ENCODE results near the gene CAPN6.

The CAPN6 gene

GRCh38 chrX:111288841-111289240 is 18.6 kb upstream of the CAPN6 start:
- Histone ChIP-seq H3K9ac (ENCODE audit: low read depth, low read length, poor library complexity, severe bottlenecking) (no peak overlapping the region), H3K4me3 (ENCODE audit: low read length, poor library complexity, severe bottlenecking) (no peak overlapping the region)
- TF ChIP-seq EZH2phosphoT487 (IDR thresholded peaks at IDR 0.05; ENCODE audit: borderline replicate concordance) (no peak), CTCF (conservative IDR thresholded peaks at IDR 0.05; ENCODE audit: low read length) (no peak)

GRCh38 chrX:111284631-111285293 is 14.5 kb upstream of the CAPN6 start:
- no peaks in the 10 kb centered on the region for H3F3A ChIP-seq (ENCODE audit: low read depth)
- H3K79me2 ChIP-seq (ENCODE audit: insufficient read depth, low read length): no peaks in the 10 kb centered on the region
- no peaks in the 10 kb centered on the region for H3K9me2 ChIP-seq (replicated peaks; ENCODE audit: low read depth, low read length)
- H3K27me3 ChIP-seq (ENCODE audit: insufficient read depth, low read length, poor library complexity, severe bottlenecking): no peaks in the 10 kb centered on the region
- no peaks in the 10 kb centered on the region for H4K20me1 ChIP-seq (ENCODE audit: insufficient read depth, low read length, poor library complexity, severe bottlenecking)
- H3K4me2 ChIP-seq (ENCODE audit: low read depth, low read length, poor library complexity, severe bottlenecking): no peak overlapping the region
- TF ChIP-seq EZH2phosphoT487 (IDR thresholded peaks at IDR 0.05; ENCODE audit: borderline replicate concordance): no peak
- H2AFZ ChIP-seq (ENCODE audit: low read length): no peak overlapping the region
- H3K4me1 ChIP-seq (ENCODE audit: insufficient read depth, low read length, poor library complexity, severe bottlenecking): no peaks in the 10 kb centered on the region
- H3K9ac ChIP-seq (ENCODE audit: low read depth, low read length, poor library complexity, severe bottlenecking): no peak overlapping the region
- H3K9me3 ChIP-seq (ENCODE audit: insufficient read depth, low read depth, low read length): no peaks in the 10 kb centered on the region
- H3K4me3 ChIP-seq (ENCODE audit: low read length, poor library complexity, severe bottlenecking): no peak overlapping the region
- H3K36me3 ChIP-seq (ENCODE audit: insufficient read depth, low read length): no peaks in the 10 kb centered on the region

More at GRCh38 chrX:111288841-111289240, 18.6 kb upstream of the CAPN6 start:
- no peak overlapping the region for H2AFZ ChIP-seq (ENCODE audit: low read length)
- H3K79me2 ChIP-seq (ENCODE audit: insufficient read depth, low read length): no peaks in the 10 kb centered on the region
- no peaks in the 10 kb centered on the region for H3K9me2 ChIP-seq (replicated peaks; ENCODE audit: low read depth, low read length)
- H3K36me3 ChIP-seq (ENCODE audit: insufficient read depth, low read length): no peaks in the 10 kb centered on the region
- H4K20me1 ChIP-seq (ENCODE audit: insufficient read depth, low read length, poor library complexity, severe bottlenecking): no peaks in the 10 kb centered on the region
- H3K4me1 ChIP-seq (ENCODE audit: insufficient read depth, low read length, poor library complexity, severe bottlenecking): no peaks in the 10 kb centered on the region
- no peaks in the 10 kb centered on the region for H3F3A ChIP-seq (ENCODE audit: low read depth)
- H3K27me3 ChIP-seq (ENCODE audit: insufficient read depth, low read length, poor library complexity, severe bottlenecking): no peaks in the 10 kb centered on the region
- no peaks in the 10 kb centered on the region for H3K9me3 ChIP-seq (ENCODE audit: insufficient read depth, low read depth, low read length)
- no peak overlapping the region for H3K4me2 ChIP-seq (ENCODE audit: low read depth, low read length, poor library complexity, severe bottlenecking)

GRCh38 chrX:111283446-111283845 is 13.2 kb upstream of the CAPN6 start:
- H3K27me3 ChIP-seq (ENCODE audit: insufficient read depth, low read length, poor library complexity, severe bottlenecking): no peaks in the 10 kb centered on the region
- no peaks in the 10 kb centered on the region for H3K79me2 ChIP-seq (ENCODE audit: insufficient read depth, low read length)
- no peaks in the 10 kb centered on the region for H4K20me1 ChIP-seq (ENCODE audit: insufficient read depth, low read length, poor library complexity, severe bottlenecking)
- H3K4me3 ChIP-seq (ENCODE audit: low read length, poor library complexity, severe bottlenecking): no peak overlapping the region
- H3K9me3 ChIP-seq (ENCODE audit: insufficient read depth, low read depth, low read length): no peaks in the 10 kb centered on the region
- H3K4me2 ChIP-seq (ENCODE audit: low read depth, low read length, poor library complexity, severe bottlenecking): no peak overlapping the region
- no peak overlapping the region for H2AFZ ChIP-seq (ENCODE audit: low read length)
- H3F3A ChIP-seq (ENCODE audit: low read depth): no peaks in the 10 kb centered on the region
- no peaks in the 10 kb centered on the region for H3K4me1 ChIP-seq (ENCODE audit: insufficient read depth, low read length, poor library complexity, severe bottlenecking)
- no peaks in the 10 kb centered on the region for H3K9me2 ChIP-seq (replicated peaks; ENCODE audit: low read depth, low read length)
- no peak overlapping the region for H3K9ac ChIP-seq (ENCODE audit: low read depth, low read length, poor library complexity, severe bottlenecking)
- no peak for TF ChIP-seq EZH2phosphoT487 (IDR thresholded peaks at IDR 0.05; ENCODE audit: borderline replicate concordance)
- TF ChIP-seq CTCF (conservative IDR thresholded peaks at IDR 0.05; ENCODE audit: low read length): no peak
- no peaks in the 10 kb centered on the region for H3K36me3 ChIP-seq (ENCODE audit: insufficient read depth, low read length)

GRCh38 chrX:111282991-111283390 is 12.7 kb upstream of the CAPN6 start:
- H3F3A ChIP-seq (ENCODE audit: low read depth): no peaks in the 10 kb centered on the region
- no peaks in the 10 kb centered on the region for H3K27me3 ChIP-seq (ENCODE audit: insufficient read depth, low read length, poor library complexity, severe bottlenecking)
- H3K4me1 ChIP-seq (ENCODE audit: insufficient read depth, low read length, poor library complexity, severe bottlenecking): no peaks in the 10 kb centered on the region
- H3K36me3 ChIP-seq (ENCODE audit: insufficient read depth, low read length): no peaks in the 10 kb centered on the region
- H3K4me3 ChIP-seq (ENCODE audit: low read length, poor library complexity, severe bottlenecking): no peak overlapping the region
- H3K9me2 ChIP-seq (replicated peaks; ENCODE audit: low read depth, low read length): no peaks in the 10 kb centered on the region
- H3K9ac ChIP-seq (ENCODE audit: low read depth, low read length, poor library complexity, severe bottlenecking): no peak overlapping the region
- no peaks in the 10 kb centered on the region for H4K20me1 ChIP-seq (ENCODE audit: insufficient read depth, low read length, poor library complexity, severe bottlenecking)
- no peaks in the 10 kb centered on the region for H3K9me3 ChIP-seq (ENCODE audit: insufficient read depth, low read depth, low read length)
- H2AFZ ChIP-seq (ENCODE audit: low read length): no peak overlapping the region
- no peaks in the 10 kb centered on the region for H3K79me2 ChIP-seq (ENCODE audit: insufficient read depth, low read length)
- H3K4me2 ChIP-seq (ENCODE audit: low read depth, low read length, poor library complexity, severe bottlenecking): no peak overlapping the region
- TF ChIP-seq EZH2phosphoT487 (IDR thresholded peaks at IDR 0.05; ENCODE audit: borderline replicate concordance): no peak
